IMR-90 (cell line): ENCODE measurements around the gene UBASH3B. TPM values are rescaled to one million over a fixed set of nuclear protein-coding genes. Genes with fewer than 3 reads are reported as not detected.

ENCODE experiments used
- ATAC-seq: fragments of 200-7000 bp; cut with Tn5 transposase; 2 replicates; pipeline ENCODE4 v1.9.1; 2020; ENCODE audit warnings: low read depth, mild to moderate bottlenecking, moderate library complexity
- BruUV-seq: library from RNA; stranded (reverse); fragments of 400-500 nt; replicated peaks from 2 replicates; lab custom pipeline; 2021; lab: Mats Ljungman, UMichigan
- CTCF ChIA-PET: fragments of 300-600 bp; formaldehyde crosslinking; extraction: SDS; loops from one replicate; lab custom pipeline; 2021; ENCODE audit warnings: antibody characterized with exemption; lab: Yijun Ruan, JAX
- POLR2A ChIA-PET: fragments of 300-600 bp; sonication (Branson Sonifier 250); formaldehyde crosslinking; loops from one replicate; lab custom pipeline; 2022; ENCODE audit warnings: antibody characterized with exemption; ENCODE audit not compliant: unreplicated experiment; lab: Charles Lee
- DNase-seq: peaks from one replicate; pipeline ENCODE4 v3.0.0; 2013
- H2AFZ ChIP-seq: replicated peaks from 2 replicates; pipeline ENCODE3; 2013; ENCODE audit warnings: low read length, mild to moderate bottlenecking; ENCODE audit not compliant: poor library complexity
- H2AK5ac ChIP-seq: 2 replicates; pipeline ENCODE4 v1.6.1; 2013; ENCODE audit warnings: low read depth, low read length, inconsistent platforms
- H2AK9ac ChIP-seq: replicated peaks from 2 replicates; pipeline ENCODE3; 2013; ENCODE audit warnings: mild to moderate bottlenecking, low read depth, low read length, moderate library complexity; ENCODE audit not compliant: poor library complexity
- H2BK120ac ChIP-seq: 2 replicates; pipeline ENCODE4 v1.6.1; 2013; ENCODE audit warnings: low read depth, low read length, inconsistent platforms
- H2BK15ac ChIP-seq: 3 replicates; pipeline ENCODE4 v1.6.1; 2013; ENCODE audit warnings: low read depth, low read length, inconsistent platforms
- H2BK20ac ChIP-seq: 2 replicates; pipeline ENCODE4 v1.6.1; 2013; ENCODE audit warnings: low read depth, mild to moderate bottlenecking, inconsistent platforms, low read length, moderate library complexity
- H2BK5ac ChIP-seq: 2 replicates; pipeline ENCODE4 v1.6.1; 2013; ENCODE audit warnings: mild to moderate bottlenecking, low read depth, low read length, inconsistent platforms; ENCODE audit not compliant: poor library complexity, severe bottlenecking
- H3K14ac ChIP-seq: replicated peaks from 2 replicates; pipeline ENCODE4 v1.6.1; 2013; ENCODE audit warnings: low read depth, low read length, inconsistent platforms
- H3K18ac ChIP-seq: 2 replicates; pipeline ENCODE4 v1.6.1; 2013; ENCODE audit warnings: low read depth, low read length, control low read depth
- H3K23ac ChIP-seq: 2 replicates; pipeline ENCODE4 v1.6.1; 2013; ENCODE audit warnings: low read depth, low read length, inconsistent platforms
- H3K27ac ChIP-seq: 2 replicates; pipeline ENCODE4 v1.5.1; 2013; ENCODE audit warnings: mild to moderate bottlenecking, control low read depth, low read length; ENCODE audit not compliant: insufficient read depth
- H3K27me3 ChIP-seq: 2 replicates; pipeline ENCODE4 v1.6.1; 2013; ENCODE audit warnings: low read length; ENCODE audit not compliant: control insufficient read depth, insufficient read depth
- H3K36me3 ChIP-seq: 2 replicates; pipeline ENCODE4 v1.6.1; 2013; ENCODE audit warnings: low read length, mixed read lengths; ENCODE audit not compliant: control insufficient read depth, insufficient read depth
- H3K4ac ChIP-seq: 2 replicates; pipeline ENCODE4 v1.6.1; 2013; ENCODE audit warnings: low read depth, low read length, inconsistent platforms
- H3K4me1 ChIP-seq: 2 replicates; pipeline ENCODE4 v1.6.1; 2013; ENCODE audit warnings: low read length, mixed read lengths; ENCODE audit not compliant: control insufficient read depth, insufficient read depth
- H3K4me2 ChIP-seq: 2 replicates; pipeline ENCODE4 v1.6.1; 2013; ENCODE audit warnings: low read depth, mild to moderate bottlenecking, control low read depth, low read length, moderate library complexity
- H3K4me3 ChIP-seq: 2 replicates; pipeline ENCODE4 v1.5.1; 2013; ENCODE audit warnings: low read depth, mild to moderate bottlenecking, control low read depth, low read length, moderate library complexity; ENCODE audit not compliant: insufficient read depth
- H3K56ac ChIP-seq: 2 replicates; pipeline ENCODE4 v1.6.1; 2013; ENCODE audit warnings: low read length, inconsistent platforms; ENCODE audit not compliant: insufficient read depth; ENCODE audit errors: extremely low read depth
- H3K79me1 ChIP-seq, 2 experiments: 2 replicates each; pipeline ENCODE4 v1.6.1; 2013; ENCODE audit warnings: low read length in 2 of 2, inconsistent platforms in 1 of 2, low read depth in 1 of 2
- H3K9ac ChIP-seq: 2 replicates; pipeline ENCODE4 v1.6.1; 2013; ENCODE audit warnings: low read depth, low read length, control low read depth
- H3K9me1 ChIP-seq: 2 replicates; pipeline ENCODE4 v1.6.1; 2013; ENCODE audit warnings: low read length, inconsistent platforms; ENCODE audit not compliant: insufficient read depth
- H3K9me3 ChIP-seq: 2 replicates; pipeline ENCODE4 v1.6.1; 2013; ENCODE audit warnings: low read length; ENCODE audit not compliant: control insufficient read depth, insufficient read depth
- H4K20me1 ChIP-seq: 2 replicates; pipeline ENCODE4 v1.6.1; 2013; ENCODE audit warnings: low read length, inconsistent platforms; ENCODE audit not compliant: insufficient read depth
- H4K5ac ChIP-seq: 2 replicates; pipeline ENCODE4 v1.6.1; 2013; ENCODE audit warnings: mild to moderate bottlenecking, low read depth, low read length, control low read depth
- H4K8ac ChIP-seq, 2 experiments: 2 replicates each; pipeline ENCODE4 v1.6.1; 2013; ENCODE audit warnings: low read depth in 2 of 2, low read length in 2 of 2, control low read depth in 1 of 2, inconsistent platforms in 1 of 2
- H4K91ac ChIP-seq: 2 replicates; pipeline ENCODE4 v1.6.1; 2013; ENCODE audit warnings: low read depth, low read length, inconsistent platforms; ENCODE audit not compliant: insufficient read depth
- BHLHE40 ChIP-seq: fragments of 150-350 bp; IDR thresholded peaks from 2 replicates; pipeline ENCODE4 v1.6.1; 2016; ENCODE audit warnings: mild to moderate bottlenecking, low read depth, low read length
- WGBS, 2 experiments: methylation state at CpG; one replicate each; pipeline versions ENCODE4 v1.1.5 to v1.1.7; 2013; ENCODE audit warnings: missing lambda C conversion rate in 2 of 2; ENCODE audit not compliant: insufficient read length in 1 of 2; ENCODE audit errors: extremely low coverage in 2 of 2; 5-methylcytosine and 5-hydroxymethylcytosine counted together
- dilution Hi-C: fragments of 300-500 bp; cut with HindIII; formaldehyde crosslinking; loops from one replicate; pipeline ENCODE4 v1.14.3; 2018; ENCODE audit warnings: low sequenced_read_pairs; ENCODE audit not compliant: unreplicated experiment
- in situ Hi-C: fragments of 300-500 bp; cut with MboI; formaldehyde crosslinking; loops from 3 replicates; pipeline ENCODE4 v1.14.3; 2019; ENCODE audit warnings: low sequenced_read_pairs, inconsistent platforms, mixed read lengths
- intact Hi-C: fragments of 100-400 bp; cut with micrococcal nuclease; formaldehyde crosslinking; loops from 2 replicates; pipeline ENCODE4 v1.10.0; 2022
- polyA plus RNA-seq, 3 experiments: library from polyadenylated mRNA; depleted of rRNA; stranded (reverse); fragments of >200 nt; gene quantifications; 2 replicates each; pipeline ENCODE4 v1.2.3, GENCODE V29; 2012; ENCODE audit warnings: low replicate concordance in 1 of 3
- total RNA-seq: library from RNA; depleted of rRNA; stranded (reverse); fragments of >200 nt; gene quantifications from 2 replicates; pipeline ENCODE4 v1.2.3, GENCODE V29; 2012

The UBASH3B gene
- total and polyA plus RNA-seq, 2 of the 4 experiments (the other 2 are of a cell fraction), result 27.2 to 48.0 TPM

DNA sequence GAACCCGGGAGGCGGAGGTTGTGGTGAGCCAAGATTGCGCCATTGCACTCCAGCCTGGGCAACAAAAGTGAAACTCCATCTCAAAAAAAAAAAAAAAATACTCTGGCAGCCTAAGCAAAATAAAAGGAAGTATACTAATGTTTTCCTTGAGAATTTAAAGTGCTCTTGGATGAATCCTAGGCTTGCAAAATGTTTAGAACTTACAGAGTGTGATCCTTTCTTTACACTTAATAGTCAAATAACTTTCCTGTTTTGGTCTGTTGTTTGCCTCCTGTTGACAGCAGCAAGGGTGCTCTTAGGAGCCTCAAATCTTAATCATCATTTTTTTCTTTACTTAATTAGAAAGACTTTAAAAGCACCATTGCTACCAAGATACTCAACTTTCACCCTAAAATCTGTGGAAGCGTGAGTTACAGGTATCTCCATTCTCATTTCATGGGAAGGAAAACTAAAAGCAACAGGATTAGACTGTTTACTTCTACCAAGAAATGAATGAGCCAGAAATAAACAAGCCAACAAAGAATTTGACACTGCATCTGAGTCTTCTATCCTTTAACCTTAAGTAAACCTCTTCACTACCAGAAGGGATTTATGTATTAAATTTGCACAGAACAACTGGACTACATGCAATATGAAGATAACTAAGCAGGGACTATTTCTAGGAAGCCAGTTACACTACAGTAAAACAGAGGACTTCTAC lies 144.0 kb downstream of the UBASH3B start:
- DNase-seq (no peak), ATAC-seq (no peak)
- Histone ChIP-seq H2BK5ac (no peak overlapping the region), H3K4me1 (peaks cover 10% of the 10 kb centered on the region), H3K23ac (no peak overlapping the region), H3K79me1 (peaks cover 4 to 13% of the 10 kb centered on the region in 2 experiments; a peak in 2 of 4 replicates), H3K27ac (no peak overlapping the region), H3K36me3 (peaks cover 25% of the 10 kb centered on the region), H3K9me3 (no peaks in the 10 kb centered on the region), H4K91ac (no peak overlapping the region), H3K14ac (no peak overlapping the region), H3K4me3 (no peak overlapping the region), H4K8ac (no peak overlapping the region), H3K9me1 (peaks cover 15% of the 10 kb centered on the region), H2BK15ac (no peak overlapping the region), H3K4me2 (no peak overlapping the region), H2AK9ac (no peak overlapping the region), H2BK120ac (no peak overlapping the region), H2AFZ (no peak overlapping the region), H3K56ac (no peak overlapping the region), H3K4ac (no peak overlapping the region), H2BK20ac (no peak overlapping the region), H4K5ac (no peak overlapping the region), H4K20me1 (no peaks in the 10 kb centered on the region), H3K18ac (no peak overlapping the region), H2AK5ac (no peak overlapping the region), H3K27me3 (no peaks in the 10 kb centered on the region), H3K9ac (no peak overlapping the region)
- WGBS, 2 experiments, result no CpG with 5 or more reads among the region's 4 CpGs
- ChIA-PET CTCF (interaction anchor here (0.7 to 1.4 kb wide), 3 partner anchors 9 to 160 kb away, joined by 3 to 4 read pairs (median 4); no protein-coding TSS in a partner anchor), POLR2A (no interaction called here)
- dilution Hi-C loops (no loop called here), intact Hi-C loops (no loop called here), in situ Hi-C loops (loop anchor here (5.0 kb wide), 1 partner anchor 53 kb away; no protein-coding TSS in a partner anchor)
- TF ChIP-seq BHLHE40, result no peak
- no TSS peak for BruUV-seq
